OCI-M2 (cell line): ENCODE results near the gene PFDN1.

Source experiments
- DNase-seq: peaks from one replicate; lab custom pipeline; 2025; ENCODE audit not compliant: unreplicated experiment; lab: John Stamatoyannopoulos, UW

Gene PFDN1

DNA sequence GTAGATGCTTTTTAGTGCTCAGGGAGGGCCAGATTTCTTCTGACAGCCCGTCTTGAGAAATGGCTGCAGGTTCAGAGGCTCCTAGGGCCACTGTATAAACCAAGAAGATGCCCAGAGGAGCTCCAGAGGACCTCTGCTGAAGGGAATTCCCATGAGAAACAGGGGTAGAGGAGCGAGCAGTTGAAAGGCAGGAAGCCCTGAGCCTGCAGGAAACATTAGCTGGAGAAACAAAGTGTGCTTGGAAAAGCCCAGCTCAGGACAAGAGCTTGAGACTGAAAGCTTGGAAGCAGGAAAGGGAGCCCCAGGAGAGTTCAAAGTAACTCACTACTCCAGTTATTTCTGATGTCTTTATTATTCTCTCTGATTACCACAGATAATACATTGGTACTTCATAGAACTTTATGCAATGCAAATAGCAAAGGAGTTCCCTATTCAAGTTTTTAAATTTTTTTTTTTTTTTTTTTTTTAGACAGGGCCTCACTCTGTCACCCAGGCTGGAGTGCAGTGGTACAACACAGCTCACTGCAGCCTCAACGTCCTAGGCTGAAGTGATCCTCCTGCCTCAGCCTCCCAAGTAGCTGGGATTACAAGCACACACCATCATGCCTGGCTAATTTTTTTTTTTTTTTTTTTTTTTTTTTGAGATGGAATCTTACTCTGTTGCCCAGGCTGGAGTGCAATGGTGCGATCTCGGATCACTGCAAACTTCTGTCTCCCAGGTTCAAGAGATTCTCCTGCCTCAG is 27.0 kb upstream of the PFDN1 start:
- DNase-seq, result no peak

- no peak for DNase-seq
Observed at GRCh38 chr5:140328036-140328764, 25.3 kb upstream of the PFDN1 start.

DNA sequence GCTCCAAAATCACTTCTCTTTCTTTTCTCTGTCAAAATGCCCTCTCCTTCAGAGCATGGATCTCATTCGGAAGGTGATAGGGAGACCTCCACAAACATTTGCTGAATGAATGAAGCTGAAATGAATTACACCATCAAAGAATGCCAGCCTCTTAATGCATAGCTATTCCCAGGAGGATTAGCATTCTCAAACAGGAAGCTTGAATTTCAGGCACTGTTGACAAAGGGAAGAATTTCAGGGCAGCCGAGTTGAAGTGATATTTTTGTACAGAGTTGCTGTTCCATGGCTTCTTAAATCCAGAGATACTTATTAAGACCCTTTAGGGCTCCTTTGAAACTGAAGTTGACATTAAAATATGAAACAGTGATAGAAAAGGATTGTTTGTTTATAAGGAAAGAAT is 24.7 kb upstream of the PFDN1 start:
- no peak for DNase-seq

- DNase-seq, result no peak
Observed at GRCh38 chr5:140325486-140325885, 22.6 kb upstream of the PFDN1 start.

DNA sequence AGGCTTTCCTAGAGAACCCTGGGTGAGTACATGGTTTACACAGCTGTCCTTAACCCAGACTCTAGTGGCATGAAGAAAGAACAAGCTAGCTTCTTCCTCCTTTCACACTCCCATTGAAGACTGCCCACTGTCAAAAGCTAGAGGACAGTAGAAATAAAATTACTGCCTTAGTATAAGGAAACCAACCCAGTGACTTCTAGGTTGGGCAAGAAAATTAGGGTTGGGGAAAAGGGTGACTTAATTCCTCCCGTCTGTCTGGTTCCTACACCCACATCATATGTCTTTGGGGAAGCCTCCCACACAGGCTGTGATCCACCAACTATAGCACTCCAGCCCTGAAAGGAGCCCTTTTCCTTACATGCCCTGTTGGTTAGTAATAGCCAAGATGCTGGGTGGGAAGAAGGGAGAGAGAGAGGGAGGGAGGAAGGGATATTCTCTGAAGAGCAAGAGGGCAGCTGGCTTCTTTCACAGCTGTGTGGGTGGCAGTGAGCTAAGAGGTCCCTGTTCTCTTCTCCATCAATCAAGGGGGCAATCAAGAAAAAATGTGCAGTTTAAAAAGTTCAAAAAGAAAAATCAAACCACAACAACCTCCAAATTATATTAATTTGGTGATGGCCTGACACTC is 21.8 kb upstream of the PFDN1 start:
- DNase-seq, result no peak

DNA sequence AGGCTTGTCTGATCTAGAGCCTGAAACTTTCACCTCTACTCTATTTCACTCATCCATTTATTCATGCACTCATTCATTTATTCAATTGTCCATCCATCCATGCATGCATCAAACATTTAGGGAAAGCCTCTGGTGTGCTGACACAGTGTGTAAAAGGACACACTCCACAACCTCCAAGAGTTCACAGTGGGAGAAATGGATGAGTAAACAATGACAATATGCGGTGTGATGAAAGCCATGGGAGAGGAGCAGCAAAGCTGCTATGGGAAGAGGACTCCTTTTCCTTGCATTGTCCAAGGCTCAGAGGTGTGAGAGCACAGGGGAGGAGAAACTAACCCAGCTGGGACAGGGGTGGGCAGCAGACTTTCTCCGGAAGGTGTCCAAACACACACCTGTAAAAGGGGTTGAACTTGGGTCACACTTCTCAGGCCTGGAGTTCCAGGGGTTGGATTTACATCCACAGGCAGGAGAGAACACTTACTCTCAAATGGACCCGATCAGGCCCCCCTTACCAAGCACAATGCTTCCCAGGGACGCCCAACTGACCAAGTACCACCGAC is 21.2 kb upstream of the PFDN1 start:
- DNase-seq, result no peak

DNA sequence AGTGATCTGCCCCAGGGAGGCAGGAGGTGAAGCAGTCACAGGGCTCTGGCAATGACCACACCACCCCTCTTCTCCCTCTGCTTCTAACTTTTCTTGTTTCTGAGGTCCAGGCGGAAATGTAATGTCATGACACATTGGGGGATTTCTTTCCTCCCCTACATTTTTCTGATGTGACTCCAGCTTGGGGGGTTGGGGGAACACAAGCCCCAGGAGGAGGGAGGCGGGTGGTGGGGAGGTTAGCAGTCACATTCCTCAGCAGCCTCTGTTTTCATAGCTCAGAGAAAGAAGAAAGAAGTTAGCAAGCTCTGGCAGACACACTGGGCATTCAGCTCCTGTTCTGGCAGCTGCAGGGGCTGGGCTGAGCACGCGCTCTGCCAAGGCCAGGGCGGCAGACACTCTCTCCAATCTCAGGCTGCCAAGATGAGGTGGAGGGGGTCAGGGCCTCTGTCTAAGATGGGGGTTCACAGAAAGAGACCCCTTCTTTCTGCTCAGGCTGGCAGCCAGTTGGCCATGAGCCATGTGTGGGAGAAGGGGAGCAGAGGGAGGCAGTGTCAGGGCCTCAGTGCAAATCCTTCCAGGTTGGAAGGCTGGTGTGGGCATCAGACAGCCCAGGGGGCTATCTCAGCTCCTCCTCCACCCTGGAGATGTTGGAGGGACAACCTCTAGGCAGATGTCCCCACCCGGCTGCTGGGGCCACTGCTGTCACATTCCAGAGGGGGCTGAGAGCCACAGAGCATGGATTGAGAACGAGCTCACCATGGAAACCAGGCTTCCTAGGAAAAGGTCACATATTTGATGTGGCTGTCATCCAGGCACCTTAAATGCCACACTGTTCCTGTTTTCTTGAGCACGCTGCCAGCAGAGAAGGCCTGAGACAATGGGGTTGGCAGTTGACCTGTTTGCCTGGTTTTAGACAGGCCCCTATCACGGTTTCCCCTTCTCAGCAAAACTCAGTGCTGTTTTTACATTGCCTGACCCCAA is 20.1 kb upstream of the PFDN1 start:
- no peak for DNase-seq

- DNase-seq, result no peak
Observed at GRCh38 chr5:140321796-140322195, 18.9 kb upstream of the PFDN1 start.

DNA sequence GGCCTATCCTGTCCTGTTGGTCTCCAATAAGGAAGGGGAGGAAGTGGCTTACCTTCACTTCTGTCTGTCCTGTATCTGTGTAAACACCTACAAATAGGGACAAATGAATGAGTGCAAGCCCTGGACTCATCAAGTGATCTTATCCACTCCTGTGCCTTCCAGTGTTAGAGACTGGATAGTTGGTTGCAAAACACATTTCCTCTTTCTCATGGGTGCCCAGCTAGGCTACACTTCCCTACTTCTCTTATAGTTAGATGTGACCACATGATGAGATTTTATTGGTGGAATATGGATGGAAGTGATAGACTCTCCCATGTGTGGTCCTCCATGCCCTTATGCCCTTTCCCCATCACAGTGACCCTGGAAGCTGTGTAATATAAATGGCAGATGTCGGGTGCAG is 16.9 kb upstream of the PFDN1 start:
- DNase-seq, result no peak

- no peak for DNase-seq
Observed at GRCh38 chr5:140318792-140319191, 15.9 kb upstream of the PFDN1 start.

GRCh38 chr5:140317859-140318258 is 15.0 kb upstream of the PFDN1 start:
- no peak for DNase-seq

DNA sequence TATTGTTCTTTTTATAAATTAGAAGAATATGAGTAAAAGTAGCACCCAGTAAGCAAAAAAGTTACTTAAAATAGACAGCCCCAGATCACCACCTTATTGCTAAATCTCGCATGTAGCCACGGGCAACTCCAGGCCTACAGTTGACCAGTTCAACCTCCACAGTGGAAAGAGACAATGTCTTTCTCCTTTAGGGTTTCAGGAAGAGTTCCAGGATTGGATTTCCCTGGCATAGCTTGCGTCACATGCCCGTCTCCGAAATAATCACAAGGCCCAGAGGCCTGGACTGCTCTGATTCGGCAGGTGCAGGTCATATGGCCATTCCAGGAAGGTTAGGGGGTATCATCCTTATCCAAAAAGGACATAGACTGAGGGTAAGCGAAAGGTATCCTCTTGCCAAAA is 9.9 kb upstream of the PFDN1 start:
- DNase-seq, result no peak

DNA sequence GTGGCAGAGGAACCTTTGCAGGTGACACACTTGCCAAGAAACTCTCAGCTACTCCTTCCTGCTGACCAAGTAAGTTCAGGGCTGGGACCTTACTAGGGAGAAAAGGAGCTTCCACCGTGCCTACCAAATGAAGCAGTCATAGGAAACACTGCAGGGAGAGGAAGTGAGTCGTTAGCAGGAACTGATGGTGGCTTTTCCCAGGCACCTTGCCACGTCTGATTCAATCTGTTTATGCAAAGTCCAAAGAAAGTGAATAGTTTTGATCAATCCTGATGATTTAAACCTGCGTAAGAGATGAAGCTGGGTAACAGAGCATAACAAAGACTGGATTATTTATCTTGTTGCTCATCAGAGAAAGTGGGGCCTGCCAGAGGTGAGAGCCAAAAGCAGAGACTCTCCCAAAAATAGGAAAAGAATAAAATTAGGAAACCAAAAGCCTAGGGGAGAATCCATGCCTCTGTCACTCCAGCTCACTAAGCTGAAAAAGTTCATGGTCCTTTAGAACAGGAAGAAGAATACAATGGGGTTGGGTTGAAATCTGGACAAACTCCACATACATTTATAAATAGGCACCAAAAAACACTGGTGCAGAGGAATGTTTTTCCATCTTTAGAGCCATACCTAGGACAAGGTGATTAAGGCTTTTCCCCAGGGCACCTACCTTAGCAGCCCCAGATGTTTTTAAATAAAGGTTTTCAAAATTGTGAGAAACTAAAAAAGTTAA is 9.3 kb upstream of the PFDN1 start:
- DNase-seq, result no peak

- DNase-seq, result no peak
Observed at GRCh38 chr5:140311011-140311467, 8.1 kb upstream of the PFDN1 start.

DNA sequence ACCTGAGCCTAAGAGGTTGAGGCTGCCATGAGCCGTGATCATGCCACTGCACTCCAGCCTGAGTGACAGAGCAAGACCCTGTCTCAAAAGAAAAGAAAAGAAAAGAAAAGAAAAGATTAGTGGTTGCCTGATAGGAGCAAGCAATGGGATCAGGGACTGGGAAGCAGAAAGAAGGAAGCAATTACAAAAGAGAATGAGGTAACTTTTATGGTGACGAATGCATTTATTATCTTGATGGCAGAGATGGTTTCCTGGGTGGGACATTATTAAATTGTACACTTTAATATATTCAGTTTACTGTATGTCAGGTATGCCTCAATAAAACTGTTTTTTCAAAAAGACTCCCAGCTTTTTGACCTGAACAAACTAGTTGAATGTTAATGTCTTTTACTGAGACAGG is 7.5 kb upstream of the PFDN1 start:
- no peak for DNase-seq

GRCh38 chr5:140309706-140310249 is 6.9 kb upstream of the PFDN1 start:
- DNase-seq, result no peak

GRCh38 chr5:140305471-140305870 is 2.6 kb upstream of the PFDN1 start:
- DNase-seq, result no peak

GRCh38 chr5:140303966-140304365 is 1.1 kb upstream of the PFDN1 start:
- no peak for DNase-seq

DNA sequence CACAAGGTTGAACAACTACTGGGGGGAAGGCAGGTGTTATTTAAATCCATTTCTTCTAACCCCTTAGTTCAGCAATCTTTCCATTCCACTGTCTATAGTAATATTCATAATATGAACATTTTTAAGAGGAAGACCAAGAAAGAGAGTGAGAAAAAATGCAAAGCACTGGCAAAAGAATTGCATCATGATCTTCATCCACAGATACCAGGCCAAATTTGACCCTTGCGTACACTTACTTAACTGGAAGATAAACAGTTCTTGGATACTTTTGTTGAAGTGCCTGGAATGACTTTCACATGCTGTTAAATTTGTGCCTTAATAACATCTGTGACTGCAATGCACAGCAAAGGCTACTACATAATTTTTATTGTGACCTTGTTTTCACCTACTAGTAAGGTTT is 1.8 kb downstream of the PFDN1 start:
- DNase-seq, result no peak

- DNase-seq, result no peak
Observed at GRCh38 chr5:140299056-140299455, 3.8 kb downstream of the PFDN1 start.
